HUES48 (cell line): ENCODE measurements around the gene F10.

ENCODE experiments used
- H3K27ac ChIP-seq: one replicate; pipeline ENCODE4 v1.7.0; 2013; ENCODE audit warnings: low read depth, low read length, inconsistent platforms
- H3K27me3 ChIP-seq: 2 replicates; pipeline ENCODE4 v1.6.1; 2013; ENCODE audit warnings: mild to moderate bottlenecking, low read length; ENCODE audit not compliant: control insufficient read depth, insufficient read depth
- H3K36me3 ChIP-seq: 2 replicates; pipeline ENCODE4 v1.6.1; 2013; ENCODE audit warnings: low read length; ENCODE audit not compliant: control insufficient read depth, insufficient read depth
- H3K4me1 ChIP-seq: 2 replicates; pipeline ENCODE4 v1.6.1; 2013; ENCODE audit warnings: mild to moderate bottlenecking, low read length; ENCODE audit not compliant: control insufficient read depth, insufficient read depth
- H3K4me3 ChIP-seq: 2 replicates; pipeline ENCODE4 v1.5.1; 2013; ENCODE audit warnings: mild to moderate bottlenecking, low read depth, low read length
- H3K9ac ChIP-seq: 2 replicates; pipeline ENCODE4 v1.6.1; 2013; ENCODE audit warnings: mild to moderate bottlenecking, low read depth, low read length, moderate library complexity
- H3K9me3 ChIP-seq: 2 replicates; pipeline ENCODE4 v1.6.1; 2013; ENCODE audit warnings: low read length; ENCODE audit not compliant: control insufficient read depth, insufficient read depth

F10 gene

DNA sequence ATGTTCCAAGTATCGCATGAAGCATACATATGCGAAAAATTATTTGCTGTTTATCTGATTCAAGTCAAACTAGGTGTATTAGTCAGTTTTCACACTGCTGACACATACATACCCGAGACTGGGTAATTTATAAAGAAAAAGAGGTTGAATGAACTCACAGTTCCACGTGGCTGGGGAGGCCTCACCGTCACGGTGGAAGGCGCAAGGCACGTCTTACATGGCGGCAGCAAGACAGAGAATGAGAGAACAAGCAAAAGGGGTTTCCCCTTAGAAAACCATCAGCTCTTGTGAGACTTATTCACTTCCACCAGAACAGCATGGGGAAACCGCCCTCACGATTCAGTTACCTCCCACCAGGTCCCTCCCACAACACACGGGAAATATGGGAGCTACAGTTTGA lies 22.9 kb downstream of the F10 start:
- no peaks in the 10 kb centered on the region for H3K4me1 ChIP-seq
- H3K36me3 ChIP-seq: no peaks in the 10 kb centered on the region
- H3K27me3 ChIP-seq: no peaks in the 10 kb centered on the region
- no peak overlapping the region for H3K4me3 ChIP-seq
- no peak overlapping the region for H3K9ac ChIP-seq
- no peak overlapping the region for H3K27ac ChIP-seq
- H3K9me3 ChIP-seq: no peaks in the 10 kb centered on the region

DNA sequence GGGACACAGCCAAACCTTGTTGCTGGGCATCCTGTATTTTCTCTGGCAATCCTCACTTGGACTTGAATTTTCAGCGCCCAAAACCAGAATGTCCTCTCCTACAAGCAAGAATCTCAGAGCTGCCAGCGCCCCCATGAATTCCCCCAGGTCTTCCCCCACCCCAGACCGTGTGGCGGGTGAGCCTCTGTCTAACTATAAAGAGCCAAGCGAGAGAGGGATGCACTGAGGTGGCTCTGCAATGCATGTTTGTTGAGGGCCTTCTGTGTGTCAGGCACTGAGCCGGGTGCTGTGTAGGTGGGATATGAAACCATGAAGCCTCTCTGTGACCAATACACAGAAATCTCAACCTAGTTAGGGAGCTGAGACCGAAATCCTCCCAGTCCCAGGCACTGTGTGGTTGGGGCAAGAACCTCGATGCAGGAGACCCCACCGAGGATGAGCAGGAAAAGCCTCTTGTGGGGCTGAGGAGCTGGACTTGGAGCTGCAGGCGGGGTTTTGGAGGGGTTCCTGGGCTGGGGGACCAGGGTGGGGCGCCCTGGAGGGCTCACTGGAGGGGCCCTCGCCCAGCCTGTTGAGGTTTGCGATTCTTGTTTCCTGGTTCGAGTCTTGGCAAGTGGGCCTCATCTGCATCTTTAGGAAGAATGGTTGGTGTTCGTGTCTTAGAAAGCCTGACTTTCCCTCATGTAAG lies 23.5 kb downstream of the F10 start:
- Histone ChIP-seq H3K27me3 (no peaks in the 10 kb centered on the region), H3K9me3 (no peaks in the 10 kb centered on the region), H3K36me3 (no peaks in the 10 kb centered on the region), H3K9ac (no peak overlapping the region), H3K4me1 (no peaks in the 10 kb centered on the region), H3K27ac (no peak overlapping the region), H3K4me3 (no peak overlapping the region)

DNA sequence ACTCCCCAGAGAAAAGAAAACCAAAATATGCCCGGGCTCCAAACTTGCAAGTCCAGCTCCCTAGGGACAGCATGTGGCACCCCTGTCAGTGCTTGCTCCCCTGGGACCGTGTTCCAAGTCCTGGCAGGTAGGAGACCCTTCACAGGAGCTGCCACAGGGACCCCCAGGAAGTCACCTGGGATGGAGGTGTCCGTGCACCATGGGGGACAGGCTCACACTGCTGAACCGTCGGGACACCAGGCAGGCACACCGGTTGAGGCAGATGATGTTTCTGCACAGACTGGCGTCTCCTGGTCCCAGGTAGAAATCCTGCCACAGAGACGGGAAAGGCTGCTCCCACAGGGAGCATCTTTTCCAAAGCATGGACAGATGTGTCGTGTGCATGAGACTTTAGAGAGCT lies 24.2 kb downstream of the F10 start:
- Histone ChIP-seq H3K4me3 (no peak overlapping the region), H3K9ac (no peak overlapping the region), H3K4me1 (no peaks in the 10 kb centered on the region), H3K36me3 (no peaks in the 10 kb centered on the region), H3K9me3 (no peaks in the 10 kb centered on the region), H3K27me3 (peaks cover 1% of the 10 kb centered on the region), H3K27ac (no peak overlapping the region)

DNA sequence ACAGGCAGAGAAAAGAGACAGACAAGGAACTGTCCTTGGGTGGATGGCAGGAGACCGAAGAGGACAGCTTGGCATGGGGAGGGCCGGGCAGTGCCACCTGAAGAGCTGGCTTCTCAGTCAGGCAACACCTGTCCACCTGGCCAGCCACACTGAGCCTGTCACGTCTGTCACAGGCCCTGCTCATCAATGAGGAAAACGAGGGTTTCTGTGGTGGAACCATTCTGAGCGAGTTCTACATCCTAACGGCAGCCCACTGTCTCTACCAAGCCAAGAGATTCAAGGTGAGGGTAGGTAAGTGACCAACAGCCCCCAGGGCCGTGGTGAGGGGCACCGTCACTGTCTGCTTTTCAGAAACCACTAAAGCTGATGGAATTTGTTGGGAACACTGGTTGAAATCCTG lies 24.6 kb downstream of the F10 start:
- Histone ChIP-seq H3K9me3 (no peaks in the 10 kb centered on the region), H3K4me1 (peaks cover 3% of the 10 kb centered on the region; the same call in 1 of the 2 replicates), H3K36me3 (no peaks in the 10 kb centered on the region), H3K27ac (no peak overlapping the region), H3K9ac (no peak overlapping the region), H3K27me3 (peaks cover 6% of the 10 kb centered on the region), H3K4me3 (no peak overlapping the region)

DNA sequence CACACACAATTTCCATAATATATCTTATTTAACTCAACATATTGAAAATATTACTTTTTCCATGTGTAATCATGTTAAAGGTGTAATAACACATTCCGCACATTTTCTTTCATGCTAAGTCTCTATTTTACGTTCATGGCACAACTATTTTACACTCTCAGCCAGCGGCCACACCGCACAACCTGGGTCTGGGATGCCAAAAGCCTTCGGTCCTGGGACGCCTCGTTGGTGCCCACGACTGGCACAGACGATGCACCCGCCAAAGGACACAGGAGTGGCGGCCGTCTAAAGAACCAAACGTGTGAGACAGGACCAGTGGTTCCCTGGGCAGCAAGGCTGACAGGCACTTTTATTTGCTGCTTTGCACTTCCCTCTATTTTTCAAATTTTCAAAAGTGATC lies 25.8 kb downstream of the F10 start:
- no peaks in the 10 kb centered on the region for H3K36me3 ChIP-seq
- no peak overlapping the region for H3K4me3 ChIP-seq
- no peaks in the 10 kb centered on the region for H3K9me3 ChIP-seq
- peaks cover 9% of the 10 kb centered on the region for H3K4me1 ChIP-seq
- H3K9ac ChIP-seq: no peak overlapping the region
- no peak overlapping the region for H3K27ac ChIP-seq
- peaks cover 18% of the 10 kb centered on the region for H3K27me3 ChIP-seq

DNA sequence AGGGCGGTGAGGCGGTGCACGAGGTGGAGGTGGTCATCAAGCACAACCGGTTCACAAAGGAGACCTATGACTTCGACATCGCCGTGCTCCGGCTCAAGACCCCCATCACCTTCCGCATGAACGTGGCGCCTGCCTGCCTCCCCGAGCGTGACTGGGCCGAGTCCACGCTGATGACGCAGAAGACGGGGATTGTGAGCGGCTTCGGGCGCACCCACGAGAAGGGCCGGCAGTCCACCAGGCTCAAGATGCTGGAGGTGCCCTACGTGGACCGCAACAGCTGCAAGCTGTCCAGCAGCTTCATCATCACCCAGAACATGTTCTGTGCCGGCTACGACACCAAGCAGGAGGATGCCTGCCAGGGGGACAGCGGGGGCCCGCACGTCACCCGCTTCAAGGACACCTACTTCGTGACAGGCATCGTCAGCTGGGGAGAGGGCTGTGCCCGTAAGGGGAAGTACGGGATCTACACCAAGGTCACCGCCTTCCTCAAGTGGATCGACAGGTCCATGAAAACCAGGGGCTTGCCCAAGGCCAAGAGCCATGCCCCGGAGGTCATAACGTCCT lies 26.4 kb downstream of the F10 start:
- H3K4me1 ChIP-seq: peaks cover 12% of the 10 kb centered on the region
- H3K27ac ChIP-seq: no peak overlapping the region
- peaks cover 20% of the 10 kb centered on the region for H3K27me3 ChIP-seq
- H3K4me3 ChIP-seq: no peak overlapping the region
- no peak overlapping the region for H3K9ac ChIP-seq
- H3K36me3 ChIP-seq: no peaks in the 10 kb centered on the region
- H3K9me3 ChIP-seq: no peaks in the 10 kb centered on the region

DNA sequence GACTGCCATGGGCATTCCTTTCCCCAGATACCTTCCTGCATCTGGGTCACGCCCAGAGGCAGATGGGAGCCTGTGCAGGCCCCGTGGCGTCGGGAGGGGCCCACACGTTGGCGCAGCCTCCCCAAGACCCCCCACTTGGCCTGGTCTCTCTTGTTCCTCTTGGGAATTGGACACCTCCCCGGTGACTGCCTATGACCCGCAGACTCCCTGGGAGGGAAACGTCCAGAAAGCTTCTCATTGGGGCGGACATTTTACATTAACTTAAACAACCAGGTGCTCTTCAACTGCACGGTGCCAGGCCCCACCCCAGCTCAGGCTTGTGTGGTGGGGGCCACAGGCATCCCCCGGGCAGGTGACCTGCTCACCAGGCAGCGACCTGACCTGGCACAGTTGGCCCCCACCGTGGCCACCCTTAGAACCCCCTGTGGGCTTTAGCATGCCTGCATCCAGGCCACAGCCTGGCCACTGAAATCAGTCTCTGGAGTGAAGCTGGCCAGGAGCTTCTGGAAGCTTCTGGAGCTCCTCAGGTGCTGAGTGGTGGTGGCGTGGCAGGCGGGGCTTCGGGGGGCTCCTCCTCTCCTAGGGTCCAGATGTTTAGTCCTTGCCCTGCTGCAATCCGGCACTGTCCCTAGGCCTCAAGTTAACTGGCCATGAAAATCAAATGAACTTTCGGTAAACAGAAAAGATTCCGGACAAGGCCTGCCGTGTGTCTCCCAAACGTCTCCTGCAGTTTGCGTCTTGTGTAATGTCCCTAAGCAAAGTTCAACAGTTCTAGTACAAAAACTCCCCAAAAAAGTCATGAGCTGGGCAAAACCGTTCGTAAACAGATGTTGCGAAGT lies 27.3 kb downstream of the F10 start:
- peaks cover 17% of the 10 kb centered on the region for H3K4me1 ChIP-seq
- H3K9ac ChIP-seq: no peak overlapping the region
- no peaks in the 10 kb centered on the region for H3K36me3 ChIP-seq
- H3K27ac ChIP-seq: no peak overlapping the region
- no peaks in the 10 kb centered on the region for H3K9me3 ChIP-seq
- no peak overlapping the region for H3K4me3 ChIP-seq
- H3K27me3 ChIP-seq: peaks cover 20% of the 10 kb centered on the region

DNA sequence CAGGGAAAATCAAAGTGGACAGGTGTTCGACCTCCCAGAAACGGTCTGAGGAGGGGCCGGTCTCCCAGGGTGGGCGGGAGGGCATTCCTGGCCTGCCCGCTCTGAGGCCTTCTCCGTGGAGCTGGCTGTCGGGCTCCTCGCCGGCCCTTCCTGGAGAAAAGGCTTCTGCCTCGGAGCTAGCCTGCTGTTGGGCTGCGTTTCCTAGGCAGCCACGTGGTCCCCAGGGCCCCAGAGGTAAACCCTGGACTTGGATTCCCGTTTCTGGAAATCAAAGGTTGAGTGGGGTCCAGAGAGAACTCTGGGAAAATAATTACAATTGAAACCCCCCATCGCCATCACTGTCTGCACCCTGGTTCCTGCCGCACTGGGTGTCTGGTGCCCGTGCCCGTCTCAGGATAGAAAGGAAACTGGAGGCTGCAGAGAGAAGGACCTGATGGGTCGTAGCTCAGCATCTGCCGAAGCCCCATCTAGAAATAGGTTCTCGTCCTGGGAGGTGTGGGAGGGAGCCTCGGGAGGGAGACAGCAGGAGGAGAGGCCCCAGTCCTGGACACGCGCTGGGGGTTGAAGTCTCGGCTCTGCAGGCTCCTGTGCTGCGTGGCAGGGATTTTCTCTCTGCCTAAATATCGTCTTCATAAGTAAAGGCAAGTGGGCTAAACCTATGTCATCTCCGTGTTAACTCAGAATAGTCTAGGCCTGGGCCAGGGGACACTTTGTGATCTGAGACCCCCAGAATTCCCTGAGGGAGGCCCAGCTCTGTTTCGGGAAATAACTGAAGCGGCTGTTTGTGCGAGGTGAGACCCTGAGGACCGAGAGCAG lies 28.2 kb downstream of the F10 start:
- H3K9ac ChIP-seq: no peak overlapping the region
- H3K4me1 ChIP-seq: peaks cover 17% of the 10 kb centered on the region
- no peak overlapping the region for H3K27ac ChIP-seq
- H3K27me3 ChIP-seq: peaks cover 20% of the 10 kb centered on the region
- H3K36me3 ChIP-seq: no peaks in the 10 kb centered on the region
- no peaks in the 10 kb centered on the region for H3K9me3 ChIP-seq
- H3K4me3 ChIP-seq: no peak overlapping the region

DNA sequence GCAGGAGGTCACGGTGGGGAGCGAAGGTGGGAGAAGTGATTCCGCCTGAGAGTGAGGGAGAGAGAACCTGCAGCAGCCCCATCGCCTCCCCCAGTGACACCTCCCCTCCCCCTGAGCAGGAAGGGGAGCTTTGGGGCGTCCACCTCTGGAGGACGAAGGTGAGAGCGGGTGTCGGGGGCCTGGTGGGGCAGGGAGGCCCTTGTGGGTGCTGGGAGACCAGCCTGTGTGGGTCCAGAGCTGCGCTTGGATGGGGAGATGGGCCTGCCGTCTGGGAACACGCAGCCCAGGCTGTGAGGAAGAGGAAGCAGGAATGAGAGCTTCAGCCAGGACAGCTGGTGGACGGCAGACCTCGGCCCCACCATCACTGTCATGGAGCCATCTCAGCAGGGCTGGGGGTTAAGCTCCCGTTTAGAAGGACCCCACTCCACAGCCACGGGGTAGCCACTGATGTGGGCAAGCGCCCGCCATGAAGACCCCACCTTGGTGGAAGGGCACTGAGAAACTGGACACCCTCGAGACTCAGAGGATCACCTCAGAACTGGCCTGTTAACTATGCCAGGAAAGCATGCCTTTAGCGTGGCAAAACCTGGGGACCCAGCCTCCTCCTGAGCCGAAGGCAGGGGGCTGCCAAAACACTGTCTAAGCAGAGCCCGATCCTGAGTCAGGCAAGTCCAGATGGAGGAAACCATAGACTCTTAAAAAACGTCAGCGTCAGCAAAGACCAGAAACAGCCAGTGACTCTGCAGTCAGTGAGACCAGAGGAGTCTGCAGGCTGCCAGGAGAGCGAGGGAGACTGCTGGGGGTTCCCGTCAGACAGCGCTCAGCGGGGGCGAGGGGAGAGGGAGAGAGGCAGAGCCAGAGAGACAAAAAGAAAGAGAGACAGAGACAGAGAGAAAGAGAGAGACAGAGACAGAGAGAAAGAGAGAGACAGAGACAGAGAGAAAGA lies 29.4 kb downstream of the F10 start:
- Histone ChIP-seq H3K4me3 (no peak overlapping the region), H3K9ac (no peak overlapping the region), H3K36me3 (no peaks in the 10 kb centered on the region), H3K27me3 (peaks cover 20% of the 10 kb centered on the region), H3K9me3 (no peaks in the 10 kb centered on the region), H3K4me1 (peaks cover 17% of the 10 kb centered on the region), H3K27ac (no peak overlapping the region)

DNA sequence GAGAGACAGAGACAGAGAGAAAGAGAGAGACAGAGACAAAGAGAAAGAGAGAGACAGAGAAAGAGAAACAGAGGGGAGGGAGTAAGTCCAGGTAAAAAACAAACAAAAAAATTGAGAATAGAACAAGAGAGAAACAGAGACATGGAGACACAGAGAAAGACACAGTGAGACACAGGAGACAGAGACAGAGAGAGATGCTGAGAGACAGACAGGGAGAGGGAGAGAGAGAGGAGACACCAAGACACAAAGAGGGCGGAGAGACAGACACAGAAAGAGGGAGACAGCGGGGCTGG lies 30.0 kb downstream of the F10 start:
- H3K9ac ChIP-seq: no peak overlapping the region
- no peaks in the 10 kb centered on the region for H3K36me3 ChIP-seq
- peak overlapping the region; percentile 68 for H3K4me3 ChIP-seq
- no peaks in the 10 kb centered on the region for H3K9me3 ChIP-seq
- peaks cover 20% of the 10 kb centered on the region for H3K27me3 ChIP-seq
- no peak overlapping the region for H3K27ac ChIP-seq
- peaks cover 17% of the 10 kb centered on the region for H3K4me1 ChIP-seq
